K562 (cell line): ENCODE measurements around the gene OR14A16. TPM values are rescaled to one million over a fixed set of nuclear protein-coding genes. Genes with fewer than 3 reads are reported as not detected.
A peak's percentile ranks its signal among the peaks of the same experiment; 100 is the strongest.

Experiments used
- CEBPB ChIP-seq: fragments of 450-650 bp; IDR thresholded peaks from 2 replicates; pipeline ENCODE4 v1.6.1; 2016; ENCODE audit warnings: missing genetic modification characterization, missing compliant biosample characterization
- CHD1 ChIP-seq: fragments of 200-600 bp; sonication (generic); IDR thresholded peaks from one replicate; pipeline ENCODE4 v1.6.1; 2012; ENCODE audit warnings: mild to moderate bottlenecking, moderate library complexity, low read length, inconsistent platforms
- DIDO1 ChIP-seq: fragments of 450-650 bp; IDR thresholded peaks from 2 replicates; pipeline ENCODE4 v1.6.1; 2016; ENCODE audit warnings: low read depth, missing biosample characterization, missing genetic modification characterization
- GTF2F1 ChIP-seq: IDR thresholded peaks from 2 replicates; pipeline ENCODE4 v1.6.1; 2011; ENCODE audit warnings: low read depth, low read length, improper control_type of control experiment
- HDAC1 ChIP-seq, 2 experiments: fragments of 450-650 bp; IDR thresholded peaks; 2 replicates each; pipeline ENCODE4 v1.6.1; 2016 to 2017; ENCODE audit warnings: inconsistent platforms in 1 of 2, mild to moderate bottlenecking in 1 of 2, moderate library complexity in 1 of 2
- MAFF ChIP-seq: IDR thresholded peaks from 2 replicates; pipeline ENCODE4 v1.6.1; 2012; ENCODE audit warnings: low read length, improper control_type of control experiment
- MLX ChIP-seq, 2 experiments: fragments of 450-650 bp in 1 of 2; sonication (generic) in 1 of 2; formaldehyde crosslinking; conservative IDR thresholded peaks; 2 replicates each; pipeline versions ENCODE4 v1.4.0 to v1.8.1; 2020 to 2022; ENCODE audit warnings: mild to moderate bottlenecking in 1 of 2, missing genetic modification reagents in 1 of 2
- NFE2L1 ChIP-seq: fragments of 450-650 bp; IDR thresholded peaks from 2 replicates; pipeline ENCODE4 v1.6.1; 2016; ENCODE audit warnings: missing genetic modification characterization, low read depth, mild to moderate bottlenecking, missing compliant biosample characterization, moderate library complexity, borderline replicate concordance
- SMARCE1 ChIP-seq: fragments of 450-650 bp; IDR thresholded peaks from 2 replicates; pipeline ENCODE4 v1.7.1; 2016; ENCODE audit warnings: mild to moderate bottlenecking
- ZC3H4 ChIP-seq: sonication (generic); formaldehyde crosslinking; IDR thresholded peaks from 2 replicates; pipeline ENCODE4 v1.9.0; 2021; ENCODE audit warnings: missing genetic modification reagents, borderline replicate concordance
- ZNF12 ChIP-seq: sonication (generic); formaldehyde crosslinking; IDR thresholded peaks from 2 replicates; pipeline ENCODE4 v1.4.0; 2020; ENCODE audit warnings: mild to moderate bottlenecking, missing genetic modification reagents
- ZNF124 ChIP-seq: sonication (generic); formaldehyde crosslinking; IDR thresholded peaks from 2 replicates; pipeline ENCODE4 v1.8.1; 2022; ENCODE audit warnings: missing genetic modification reagents
- ZNF384 ChIP-seq: IDR thresholded peaks from 2 replicates; pipeline ENCODE4 v1.6.1; 2012; ENCODE audit warnings: low read depth, low read length, improper control_type of control experiment
- ZSCAN29 ChIP-seq: fragments of 450-650 bp; IDR thresholded peaks from 2 replicates; pipeline ENCODE4 v1.6.1; 2017
- polyA plus RNA-seq, 8 experiments: library from polyadenylated mRNA; depleted of rRNA in 4 of 8; stranded (reverse) in 5 of 8; unstranded in 3 of 8; fragments of >200 nt; fragmentation: Nextera tagmentation in 2 of 8; fragmentation: Illumina TruSeq in 1 of 8; extraction: Ambion mirVana in 2 of 8; extraction: Trizol in 1 of 8; gene quantifications; 2 replicates each; pipeline versions ENCODE4 v1.2.1 to v1.2.3, GENCODE V29; 2011 to 2014; ENCODE audit warnings: inconsistent platforms in 1 of 8, missing spikeins in 1 of 8
- total RNA-seq, 7 experiments: library from RNA; depleted of rRNA in 6 of 7; stranded (reverse); fragments of >200 nt in 6 of 7; fragmentation: Illumina TruSeq in 2 of 7; extraction: Trizol in 2 of 7; gene quantifications; 2 replicates each; pipeline versions ENCODE4 v1.2.1 to v1.2.3, GENCODE V29; 2011 to 2021; ENCODE audit warnings: low replicate concordance in 1 of 7

The OR14A16 gene
- total and polyA plus RNA-seq, 9 of the 15 experiments (the other 6 are each of a cell fraction or from before 2014, with no cell fraction given): not detected

GRCh38 chr1:247845693-247846017, 21.7 kb upstream of the OR14A16 start (continued):
- TF ChIP-seq NFE2L1 (tag) (no peak), MLX (CRISPR knock-in tag; conservative IDR thresholded peaks at IDR 0.05) (no peak), ZNF12 (no peak), ZSCAN29 (no peak), ZNF384 (no peak), CHD1 (no peak), ZNF124 (no peak), HDAC1 (IDR thresholded peaks at IDR 0.05) (0 out of 4 replicates have a peak, but pooled peaks of 1 of the 2 experiments have one; percentile 13), MAFF (no peak), GTF2F1 (no peak), SMARCE1 (0 out of 2 replicates have a peak, but pooled peaks have one; percentile 29), DIDO1 (tag) (no peak), ZC3H4 (no peak), CEBPB (tag) (peak; percentile 91)
